Activated T-helper 2 cell treated with anti-CD3 and anti-CD28 coated beads, Interferon-gamma antibody, Interleukin-2, Interleukin-4, amounts not matched to agents 10 μg/mL and 5 μg/mL and 100 μg/mL, durations not matched to agents 14 hours and 24 hours and 36 hours (primary cell): ENCODE measurements around the gene GAS7. TPM values are rescaled to one million over a fixed set of nuclear protein-coding genes. Genes with fewer than 3 reads are reported as not detected.
A peak's percentile ranks its signal among the peaks of the same experiment; 100 is the strongest.

Experiments
- DNase-seq: peaks from one replicate; pipeline ENCODE4 v3.0.0; 2021; ENCODE audit warnings: low spot score
- H3K27ac Mint-ChIP-seq: one replicate; pipeline ENCODE4 v1.8.0; 2021; ENCODE audit warnings: mixed read lengths
- H3K27me3 Mint-ChIP-seq: one replicate; pipeline ENCODE4 v1.8.0; 2021; ENCODE audit warnings: low read depth, mixed read lengths
- H3K36me3 Mint-ChIP-seq: one replicate; pipeline ENCODE4 v1.8.0; 2021; ENCODE audit warnings: low read depth, mixed read lengths
- H3K4me1 Mint-ChIP-seq: one replicate; pipeline ENCODE4 v1.8.0; 2021; ENCODE audit warnings: low read depth, mixed read lengths
- H3K4me3 Mint-ChIP-seq: one replicate; pipeline ENCODE4 v1.8.0; 2021; ENCODE audit warnings: low read depth, mild to moderate bottlenecking, moderate library complexity, mixed read lengths
- H3K9me3 Mint-ChIP-seq: one replicate; pipeline ENCODE4 v1.8.0; 2021; ENCODE audit warnings: mixed read lengths
- intact Hi-C: fragments of 100-400 bp; cut with micrococcal nuclease; formaldehyde crosslinking; loops from one replicate; pipeline ENCODE4 v1.15.1; 2023
- total RNA-seq: library from RNA; stranded (reverse); gene quantifications from 2 replicates; pipeline ENCODE4 v1.2.3, GENCODE V29; 2022

Gene GAS7
- total RNA-seq, 1 donor from 2014 or later: 0.18 TPM

DNA sequence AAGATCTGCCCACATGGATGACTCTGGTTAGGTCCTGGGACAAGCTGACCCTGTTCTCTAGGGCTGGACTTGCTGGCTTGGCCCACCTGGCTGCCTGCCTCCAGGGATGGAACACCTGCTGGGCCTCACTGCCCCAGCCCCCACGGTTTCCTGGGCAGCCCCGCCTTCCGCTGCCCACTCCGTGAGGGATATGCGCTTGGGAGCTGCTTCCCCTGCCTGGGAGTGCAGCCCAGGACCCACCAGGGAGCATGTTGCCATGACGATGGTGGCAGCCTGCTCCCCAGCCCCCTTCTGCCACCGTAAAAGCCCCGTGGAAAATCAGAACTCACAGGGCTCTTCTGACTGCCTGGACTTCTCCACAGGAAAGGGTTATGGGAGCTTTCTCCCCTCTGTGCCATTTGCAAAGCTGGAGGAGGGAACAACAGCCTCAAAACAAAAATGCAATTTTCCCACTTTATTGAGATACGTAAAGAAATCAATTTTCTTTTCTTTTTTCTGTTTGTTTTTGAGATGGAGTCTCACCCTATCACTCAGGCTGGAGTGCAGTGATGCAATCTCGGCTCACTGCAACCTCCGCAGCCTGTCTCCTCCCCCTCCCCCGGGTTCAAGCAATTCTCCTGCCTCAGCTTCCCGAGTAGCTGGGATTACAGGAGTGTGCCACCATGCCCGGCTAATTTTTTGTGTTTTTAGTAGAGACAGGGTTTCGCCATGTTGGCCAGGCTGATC, 18.0 kb upstream of the GAS7 start:
- no peaks in the 10 kb centered on the region for H3K27me3 Mint-ChIP-seq
- intact Hi-C loops: no loop called here
- no peak overlapping the region for H3K27ac Mint-ChIP-seq
- no peaks in the 10 kb centered on the region for H3K36me3 Mint-ChIP-seq
- no peak for DNase-seq
- H3K4me1 Mint-ChIP-seq: no peaks in the 10 kb centered on the region
- no peak overlapping the region for H3K4me3 Mint-ChIP-seq
- H3K9me3 Mint-ChIP-seq: peaks cover 8% of the 10 kb centered on the region

GRCh38 chr17:10215286-10215685, 16.9 kb upstream of the GAS7 start:
- peaks cover 8% of the 10 kb centered on the region for H3K9me3 Mint-ChIP-seq
- H3K4me3 Mint-ChIP-seq: no peak overlapping the region
- H3K4me1 Mint-ChIP-seq: no peaks in the 10 kb centered on the region
- H3K27ac Mint-ChIP-seq: no peak overlapping the region
- intact Hi-C loops: no loop called here
- no peak for DNase-seq
- H3K27me3 Mint-ChIP-seq: no peaks in the 10 kb centered on the region
- H3K36me3 Mint-ChIP-seq: no peaks in the 10 kb centered on the region

DNA sequence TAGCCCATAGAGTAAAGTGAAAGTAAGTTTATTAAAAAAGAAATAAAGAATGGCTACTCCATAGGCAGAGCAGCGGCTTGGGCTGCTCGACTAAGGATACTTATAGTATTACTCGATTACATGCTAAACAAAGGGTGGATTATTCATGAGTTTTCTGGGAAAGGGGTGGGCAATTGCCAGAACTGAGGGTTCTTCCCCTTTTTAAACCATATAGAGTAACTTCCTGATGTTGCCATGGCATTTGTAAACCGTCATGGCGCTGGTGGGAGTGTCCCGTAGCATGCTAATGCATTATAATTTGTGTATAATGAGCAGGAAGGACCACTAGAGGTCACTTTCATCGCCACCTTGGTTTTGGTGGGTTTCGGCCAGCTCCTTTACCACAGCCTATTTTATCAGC, 13.3 kb upstream of the GAS7 start:
- no peaks in the 10 kb centered on the region for H3K36me3 Mint-ChIP-seq
- DNase-seq: no peak
- no peaks in the 10 kb centered on the region for H3K27me3 Mint-ChIP-seq
- intact Hi-C loops: no loop called here
- no peak overlapping the region for H3K27ac Mint-ChIP-seq
- H3K4me3 Mint-ChIP-seq: no peak overlapping the region
- H3K4me1 Mint-ChIP-seq: no peaks in the 10 kb centered on the region
- H3K9me3 Mint-ChIP-seq: peaks cover 4% of the 10 kb centered on the region

DNA sequence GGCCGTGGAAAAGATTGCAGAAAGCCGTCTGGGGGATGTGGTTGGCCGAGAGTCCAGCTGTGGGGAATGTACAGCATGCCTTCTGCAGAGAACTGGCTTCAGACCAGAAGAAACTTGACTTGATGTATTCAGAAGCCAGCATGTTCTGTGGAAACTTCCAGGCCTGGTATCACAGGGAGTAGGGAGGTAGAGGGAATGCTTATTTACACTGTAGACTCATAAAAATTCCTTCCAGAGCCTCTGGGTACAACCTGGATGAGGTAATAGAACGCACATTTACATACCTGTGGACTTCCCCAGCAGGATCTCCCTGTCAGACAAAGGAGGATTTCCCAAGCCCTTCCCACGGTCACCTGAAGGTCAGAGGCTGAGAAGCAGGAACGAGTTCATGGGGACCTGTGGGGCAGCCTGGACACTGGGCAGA, 11.8 kb upstream of the GAS7 start:
- Mint-ChIP-seq H3K36me3 (no peaks in the 10 kb centered on the region), H3K27ac (no peak overlapping the region), H3K9me3 (peaks cover 14% of the 10 kb centered on the region), H3K27me3 (no peaks in the 10 kb centered on the region), H3K4me1 (no peaks in the 10 kb centered on the region), H3K4me3 (no peak overlapping the region)
- intact Hi-C loops: no loop called here
- DNase-seq: no peak

- H3K27ac Mint-ChIP-seq: no peak overlapping the region
- DNase-seq: no peak
- peaks cover 28% of the 10 kb centered on the region for H3K9me3 Mint-ChIP-seq
- no peaks in the 10 kb centered on the region for H3K4me1 Mint-ChIP-seq
- intact Hi-C loops: no loop called here
- H3K4me3 Mint-ChIP-seq: no peak overlapping the region
- no peaks in the 10 kb centered on the region for H3K27me3 Mint-ChIP-seq
- no peaks in the 10 kb centered on the region for H3K36me3 Mint-ChIP-seq
Measured at GRCh38 chr17:10208604-10209193, 10.3 kb upstream of the GAS7 start.

GRCh38 chr17:10207153-10207552, 8.7 kb upstream of the GAS7 start:
- no peaks in the 10 kb centered on the region for H3K27me3 Mint-ChIP-seq
- no peak overlapping the region for H3K4me3 Mint-ChIP-seq
- intact Hi-C loops: no loop called here
- H3K4me1 Mint-ChIP-seq: no peaks in the 10 kb centered on the region
- no peaks in the 10 kb centered on the region for H3K36me3 Mint-ChIP-seq
- no peak for DNase-seq
- H3K27ac Mint-ChIP-seq: no peak overlapping the region
- peaks cover 31% of the 10 kb centered on the region for H3K9me3 Mint-ChIP-seq

GRCh38 chr17:10205549-10206185, 7.3 kb upstream of the GAS7 start:
- Mint-ChIP-seq H3K27ac (no peak overlapping the region), H3K4me3 (no peak overlapping the region), H3K4me1 (no peaks in the 10 kb centered on the region), H3K9me3 (peaks cover 31% of the 10 kb centered on the region), H3K36me3 (no peaks in the 10 kb centered on the region), H3K27me3 (no peaks in the 10 kb centered on the region)
- intact Hi-C loops: no loop called here
- no peak for DNase-seq

GRCh38 chr17:10201680-10202079, 3.3 kb upstream of the GAS7 start:
- intact Hi-C loops: no loop called here
- Mint-ChIP-seq H3K4me3 (no peak overlapping the region), H3K27ac (no peak overlapping the region), H3K4me1 (peaks cover 4% of the 10 kb centered on the region), H3K36me3 (no peaks in the 10 kb centered on the region), H3K9me3 (peaks cover 26% of the 10 kb centered on the region), H3K27me3 (peaks cover 15% of the 10 kb centered on the region)
- DNase-seq: no peak

DNA sequence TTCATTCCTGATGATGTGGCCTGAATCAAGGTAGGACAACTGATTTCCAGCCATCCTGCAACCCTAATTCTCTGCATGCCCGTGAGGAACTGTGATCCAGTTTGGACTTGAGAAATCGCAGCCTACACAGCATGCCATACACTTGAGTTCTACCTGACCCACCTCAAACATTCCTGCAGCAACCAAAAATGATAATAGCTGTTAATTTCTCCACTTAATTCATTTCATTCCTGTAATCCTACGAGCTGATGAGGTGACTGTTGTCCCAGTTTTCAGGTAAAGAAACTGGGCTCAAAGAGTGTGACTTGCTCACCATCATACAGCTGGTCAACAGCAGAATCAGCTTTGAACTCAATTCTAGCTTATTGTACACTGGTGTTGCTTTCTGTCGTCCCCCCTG, 2.2 kb upstream of the GAS7 start:
- Mint-ChIP-seq H3K4me3 (no peak overlapping the region), H3K9me3 (peaks cover 21% of the 10 kb centered on the region), H3K4me1 (peaks cover 4% of the 10 kb centered on the region), H3K27ac (no peak overlapping the region), H3K36me3 (no peaks in the 10 kb centered on the region), H3K27me3 (peaks cover 23% of the 10 kb centered on the region)
- no peak for DNase-seq
- intact Hi-C loops: no loop called here

GRCh38 chr17:10200016-10200415, 1.6 kb upstream of the GAS7 start:
- H3K27me3 Mint-ChIP-seq: peaks cover 23% of the 10 kb centered on the region
- peak overlapping the region; percentile 35 for H3K4me3 Mint-ChIP-seq
- intact Hi-C loops: no loop called here
- no peaks in the 10 kb centered on the region for H3K36me3 Mint-ChIP-seq
- no peak overlapping the region for H3K27ac Mint-ChIP-seq
- H3K9me3 Mint-ChIP-seq: peaks cover 20% of the 10 kb centered on the region
- DNase-seq: no peak
- peaks cover 4% of the 10 kb centered on the region for H3K4me1 Mint-ChIP-seq

GRCh38 chr17:10197721-10198508, 491 bp downstream of the GAS7 start:
- H3K4me1 Mint-ChIP-seq: peaks cover 4% of the 10 kb centered on the region
- no peak for DNase-seq
- H3K9me3 Mint-ChIP-seq: peaks cover 21% of the 10 kb centered on the region
- no peak overlapping the region for H3K4me3 Mint-ChIP-seq
- intact Hi-C loops: no loop called here
- no peaks in the 10 kb centered on the region for H3K36me3 Mint-ChIP-seq
- H3K27me3 Mint-ChIP-seq: peaks cover 23% of the 10 kb centered on the region
- no peak overlapping the region for H3K27ac Mint-ChIP-seq

DNA sequence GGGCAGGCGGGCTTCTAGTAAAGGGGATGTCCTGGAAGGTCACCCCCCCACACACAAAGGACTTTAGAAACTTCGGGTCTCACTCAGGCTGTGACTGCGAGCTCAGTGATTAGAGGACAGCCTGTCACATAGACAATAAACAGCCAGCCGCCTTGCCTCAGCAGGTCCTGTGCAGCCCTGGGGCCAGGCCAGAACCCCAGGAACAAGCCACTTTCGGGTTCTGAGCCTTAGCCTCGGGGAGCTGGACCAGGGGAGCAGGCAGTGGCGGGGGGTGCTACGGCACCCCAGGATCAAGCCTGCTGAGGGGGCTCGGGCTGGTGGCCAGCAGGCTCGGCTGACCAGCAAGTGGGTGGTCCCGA, 1.1 kb downstream of the GAS7 start:
- H3K4me1 Mint-ChIP-seq: peaks cover 4% of the 10 kb centered on the region
- DNase-seq: no peak
- intact Hi-C loops: no loop called here
- no peaks in the 10 kb centered on the region for H3K36me3 Mint-ChIP-seq
- H3K4me3 Mint-ChIP-seq: no peak overlapping the region
- H3K27ac Mint-ChIP-seq: no peak overlapping the region
- peaks cover 23% of the 10 kb centered on the region for H3K27me3 Mint-ChIP-seq
- peaks cover 21% of the 10 kb centered on the region for H3K9me3 Mint-ChIP-seq

DNA sequence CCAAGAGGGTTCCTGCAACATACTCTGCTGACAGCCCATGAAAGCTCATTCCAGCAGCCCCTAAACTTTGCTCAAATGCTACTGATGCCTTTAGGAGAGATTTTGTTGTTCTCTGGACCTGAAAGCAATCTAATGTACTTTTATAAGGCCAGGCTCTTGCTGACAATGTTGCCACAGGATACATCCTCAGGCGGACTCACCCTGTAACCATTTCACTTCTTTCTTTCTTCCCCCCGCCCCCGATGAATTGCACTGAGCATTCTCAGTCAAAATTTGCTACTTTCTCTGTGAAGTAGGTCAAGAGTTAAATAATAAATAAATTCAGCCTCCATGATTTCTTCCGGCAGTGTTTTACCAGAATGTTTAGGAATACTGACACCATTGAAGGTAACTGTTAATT, 1.5 kb downstream of the GAS7 start:
- peaks cover 24% of the 10 kb centered on the region for H3K9me3 Mint-ChIP-seq
- intact Hi-C loops: no loop called here
- H3K4me1 Mint-ChIP-seq: peaks cover 4% of the 10 kb centered on the region
- H3K27me3 Mint-ChIP-seq: peaks cover 23% of the 10 kb centered on the region
- no peak overlapping the region for H3K4me3 Mint-ChIP-seq
- no peak for DNase-seq
- H3K36me3 Mint-ChIP-seq: no peaks in the 10 kb centered on the region
- H3K27ac Mint-ChIP-seq: no peak overlapping the region
